Skeletal muscle satellite cell (primary cell): ENCODE results near the gene RNASEH2A.

Experiments used
- H3K27me3 ChIP-seq: 2 replicates; pipeline ENCODE4 v1.7.0; 2013; ENCODE audit warnings: low read length; ENCODE audit not compliant: control insufficient read depth, insufficient read depth
- H3K36me3 ChIP-seq: 2 replicates; pipeline ENCODE4 v1.7.0; 2013; ENCODE audit warnings: mild to moderate bottlenecking, control low read depth, low read length; ENCODE audit not compliant: insufficient read depth
- H3K4me1 ChIP-seq: 2 replicates; pipeline ENCODE4 v1.7.0; 2013; ENCODE audit warnings: low read length; ENCODE audit not compliant: control insufficient read depth, insufficient read depth
- H3K4me2 ChIP-seq: 2 replicates; pipeline ENCODE4 v1.7.0; 2013; ENCODE audit warnings: mild to moderate bottlenecking, low read length
- H3K4me3 ChIP-seq: 2 replicates; pipeline ENCODE4 v1.7.0; 2013; ENCODE audit warnings: low read length
- H3K9ac ChIP-seq: 2 replicates; pipeline ENCODE4 v1.7.0; 2013; ENCODE audit warnings: mild to moderate bottlenecking, low read depth, low read length, moderate library complexity
- H3K9me3 ChIP-seq: replicated peaks from 2 replicates; pipeline ENCODE4 v1.7.0; 2013; ENCODE audit warnings: mild to moderate bottlenecking, control low read depth, low read length

RNASEH2A gene

GRCh38 chr19:12783849-12784393 is 22.5 kb upstream of the RNASEH2A start:
- Histone ChIP-seq H3K36me3 (no peaks in the 10 kb centered on the region), H3K4me3 (peak overlapping the region; percentile 35), H3K9ac (peak overlapping the region; percentile 65), H3K4me2 (peak overlapping the region; percentile 65), H3K27me3 (no peaks in the 10 kb centered on the region), H3K4me1 (peaks cover 78% of the 10 kb centered on the region), H3K9me3 (no peaks in the 10 kb centered on the region)

DNA sequence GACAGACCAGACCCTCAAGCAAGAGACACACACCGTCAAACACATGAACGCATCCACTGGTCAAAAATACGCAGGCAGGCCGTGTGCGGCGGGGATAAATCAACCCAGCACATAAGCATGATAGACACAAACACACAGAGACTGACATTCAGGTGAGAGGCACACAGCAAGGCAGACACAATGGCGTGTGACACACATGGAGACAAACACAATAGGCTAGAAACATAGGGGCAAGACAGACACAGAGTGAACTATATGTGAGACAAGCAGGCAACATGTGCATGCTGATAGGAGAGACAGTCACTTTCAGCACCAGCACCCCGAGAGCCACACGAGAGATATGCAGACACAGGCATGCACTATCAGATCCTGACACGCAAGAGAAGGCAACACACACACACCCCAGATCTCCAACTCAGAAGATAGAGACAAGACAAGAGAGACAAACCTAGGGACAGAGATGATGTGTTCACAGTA is 22.0 kb upstream of the RNASEH2A start:
- Histone ChIP-seq H3K4me2 (no peak overlapping the region), H3K36me3 (no peaks in the 10 kb centered on the region), H3K9me3 (no peaks in the 10 kb centered on the region), H3K9ac (peak overlapping the region; percentile 0), H3K4me3 (no peak overlapping the region), H3K4me1 (peaks cover 78% of the 10 kb centered on the region), H3K27me3 (no peaks in the 10 kb centered on the region)

- peaks cover 73% of the 10 kb centered on the region for H3K4me1 ChIP-seq
- H3K9ac ChIP-seq, result peak overlapping the region; percentile 61
- no peak overlapping the region for H3K4me3 ChIP-seq
- no peaks in the 10 kb centered on the region for H3K27me3 ChIP-seq
- no peak overlapping the region for H3K4me2 ChIP-seq
- H3K9me3 ChIP-seq, result no peaks in the 10 kb centered on the region
- H3K36me3 ChIP-seq, result no peaks in the 10 kb centered on the region
These were observed 21.4 kb upstream of the RNASEH2A start for GRCh38 chr19:12784871-12785430.

GRCh38 chr19:12785431-12786031 is 20.9 kb upstream of the RNASEH2A start:
- Histone ChIP-seq H3K9ac (peak overlapping the region; percentile 61), H3K27me3 (no peaks in the 10 kb centered on the region), H3K4me3 (no peak overlapping the region), H3K9me3 (no peaks in the 10 kb centered on the region), H3K4me1 (peaks cover 75% of the 10 kb centered on the region), H3K36me3 (no peaks in the 10 kb centered on the region), H3K4me2 (peak overlapping the region; percentile 33)

- H3K4me1 ChIP-seq, result peaks cover 81% of the 10 kb centered on the region
- no peaks in the 10 kb centered on the region for H3K9me3 ChIP-seq
- no peak overlapping the region for H3K4me3 ChIP-seq
- no peaks in the 10 kb centered on the region for H3K27me3 ChIP-seq
- H3K36me3 ChIP-seq, result no peaks in the 10 kb centered on the region
- peak overlapping the region; percentile 33 for H3K4me2 ChIP-seq
- peak overlapping the region; percentile 61 for H3K9ac ChIP-seq
These were observed 20.1 kb upstream of the RNASEH2A start for GRCh38 chr19:12786141-12786870.

DNA sequence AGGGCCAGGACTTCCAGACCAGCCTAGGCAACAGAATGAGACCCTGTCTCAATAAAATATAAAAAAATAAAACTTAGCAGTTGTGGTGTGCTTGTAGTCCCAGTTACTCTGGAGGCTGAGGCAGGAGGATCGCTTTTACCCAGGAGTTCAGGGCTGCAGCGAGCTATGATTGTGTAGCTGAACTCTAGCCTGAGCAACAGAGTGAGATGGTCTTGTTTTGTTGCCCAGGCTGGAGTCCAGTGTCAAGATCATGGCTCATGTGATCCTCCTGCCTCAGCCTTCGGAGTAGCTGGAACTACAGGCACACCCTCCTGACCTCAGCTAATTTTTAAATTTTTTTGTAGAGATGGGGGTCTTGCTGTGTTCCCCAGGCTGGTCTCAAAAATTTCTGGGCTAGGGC is 19.4 kb upstream of the RNASEH2A start:
- peaks cover 79% of the 10 kb centered on the region for H3K4me1 ChIP-seq
- H3K9ac ChIP-seq, result peak overlapping the region; percentile 61
- H3K4me2 ChIP-seq, result peak overlapping the region; percentile 33
- no peak overlapping the region for H3K4me3 ChIP-seq
- no peaks in the 10 kb centered on the region for H3K36me3 ChIP-seq
- no peaks in the 10 kb centered on the region for H3K9me3 ChIP-seq
- H3K27me3 ChIP-seq, result no peaks in the 10 kb centered on the region

DNA sequence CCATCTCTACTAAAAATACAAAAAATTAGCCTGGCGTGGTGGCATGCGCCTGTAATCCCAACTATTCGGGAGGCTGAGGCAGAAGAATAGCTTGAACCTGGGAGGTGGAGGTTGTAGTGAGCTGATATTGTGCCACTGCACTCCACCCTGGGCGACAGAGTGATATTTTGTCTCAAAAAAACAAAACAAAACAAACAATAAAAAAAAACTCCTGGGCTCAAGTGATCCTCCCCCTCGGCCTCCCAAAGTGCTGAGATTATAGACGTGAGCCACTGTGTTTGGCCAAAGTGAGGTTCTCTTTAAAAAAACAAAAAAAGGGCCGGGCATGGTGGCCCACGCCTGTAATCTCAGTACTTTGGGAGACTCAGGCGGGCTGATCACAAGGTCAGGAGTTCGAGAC is 18.9 kb upstream of the RNASEH2A start:
- Histone ChIP-seq H3K27me3 (no peaks in the 10 kb centered on the region), H3K9ac (no peak overlapping the region)

GRCh38 chr19:12788042-12788681 is 18.2 kb upstream of the RNASEH2A start:
- Histone ChIP-seq H3K9ac (peak overlapping the region; percentile 98), H3K9me3 (no peaks in the 10 kb centered on the region), H3K4me3 (peak overlapping the region; percentile 69), H3K4me1 (peaks cover 68% of the 10 kb centered on the region), H3K27me3 (no peaks in the 10 kb centered on the region), H3K4me2 (peak overlapping the region; percentile 91), H3K36me3 (peaks cover 10% of the 10 kb centered on the region)

More for the DNA sequence above, 18.9 kb upstream of the RNASEH2A start:
- Histone ChIP-seq H3K9me3 (no peaks in the 10 kb centered on the region), H3K4me2 (no peak overlapping the region), H3K4me1 (peaks cover 74% of the 10 kb centered on the region), H3K36me3 (peaks cover 3% of the 10 kb centered on the region), H3K4me3 (no peak overlapping the region)

DNA sequence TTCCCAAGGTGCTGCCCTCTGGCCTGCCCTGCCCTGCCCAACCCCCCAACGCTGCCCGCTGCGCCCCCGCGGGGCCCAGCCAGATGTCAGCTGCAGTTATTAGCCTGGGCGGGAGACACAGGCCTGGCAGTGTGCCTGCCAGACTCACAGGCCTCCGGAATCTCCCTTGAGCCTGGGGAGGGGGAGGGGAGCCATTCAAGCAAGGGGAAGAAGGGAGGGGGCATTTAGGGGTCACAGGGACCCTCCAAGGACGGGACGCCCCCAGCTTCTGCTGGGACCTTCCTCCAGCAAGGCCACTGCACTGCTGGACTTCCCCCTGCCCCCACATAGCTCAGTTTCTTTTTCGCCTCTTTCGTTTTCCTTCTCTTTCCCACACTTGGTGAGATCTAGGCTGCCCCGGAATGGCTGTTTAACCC is 17.7 kb upstream of the RNASEH2A start:
- Histone ChIP-seq H3K36me3 (peaks cover 10% of the 10 kb centered on the region), H3K4me3 (peak overlapping the region; percentile 69), H3K9ac (peak overlapping the region; percentile 98), H3K4me1 (peaks cover 62% of the 10 kb centered on the region), H3K27me3 (no peaks in the 10 kb centered on the region), H3K9me3 (no peaks in the 10 kb centered on the region), H3K4me2 (peak overlapping the region; percentile 91)

DNA sequence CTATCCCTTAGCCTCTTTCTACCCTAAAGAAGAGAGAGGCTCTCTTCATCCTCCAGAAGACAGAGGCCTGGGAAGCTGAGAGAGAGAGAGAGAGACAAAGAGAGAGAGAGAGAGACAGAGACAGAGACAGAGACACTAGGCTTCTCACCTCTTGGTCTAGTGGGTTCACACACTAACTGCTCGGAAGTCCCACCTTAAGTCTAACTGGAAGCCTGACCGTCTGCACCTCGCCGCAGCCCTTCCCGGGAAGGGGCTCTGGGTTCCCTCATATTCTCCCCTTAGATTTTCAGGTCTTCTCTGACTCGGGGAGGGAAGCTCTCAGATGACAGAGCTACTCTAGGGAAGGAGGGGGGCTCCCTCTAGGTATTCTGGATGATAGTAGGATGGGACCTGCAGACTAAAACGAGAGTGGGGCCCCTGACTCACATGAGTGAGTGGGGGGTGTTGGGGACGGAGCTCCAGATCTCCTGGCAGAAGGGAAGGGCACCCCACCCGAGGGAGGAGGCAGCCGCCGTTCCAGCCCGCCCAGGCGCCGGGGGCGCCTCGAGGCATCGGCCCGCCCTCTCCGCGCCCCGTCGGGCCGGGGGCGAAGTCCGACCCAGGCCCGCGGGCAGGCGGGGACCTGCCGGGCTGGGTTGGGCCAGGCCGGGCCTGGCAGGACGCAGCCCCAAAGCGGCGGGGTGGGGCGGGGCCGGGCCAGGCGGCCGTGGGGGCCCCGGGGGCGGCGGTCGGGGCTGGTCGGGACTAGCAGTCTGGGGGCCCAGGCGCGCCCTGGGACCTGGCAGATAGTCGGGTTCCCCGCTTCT is 17.1 kb upstream of the RNASEH2A start:
- Histone ChIP-seq H3K9me3 (no peaks in the 10 kb centered on the region), H3K27me3 (no peaks in the 10 kb centered on the region), H3K9ac (peak overlapping the region; percentile 98), H3K4me1 (peaks cover 63% of the 10 kb centered on the region), H3K36me3 (peaks cover 10% of the 10 kb centered on the region), H3K4me2 (peak overlapping the region; percentile 91), H3K4me3 (peak overlapping the region; percentile 69)
